HepG2 (cell line): ENCODE results near the gene CEP20. TPM values are rescaled to one million over a fixed set of nuclear protein-coding genes. Genes with fewer than 3 reads are reported as not detected.
A peak's percentile ranks its signal among the peaks of the same experiment; 100 is the strongest.
"Not testable (repeated sequence)": the region's sequence is repeated elsewhere in the genome, so short reads cannot be mapped to it uniquely, and the experiment has no call there.

Experiments used
- ATAC-seq: fragments of 200-7000 bp; cut with Tn5 transposase; 3 replicates; pipeline ENCODE4 v1.9.1; 2020; ENCODE audit warnings: mild to moderate bottlenecking, moderate library complexity
- BruUV-seq: library from RNA; stranded (reverse); fragments of 400-500 nt; replicated peaks from 2 replicates; lab custom pipeline; 2021; lab: Mats Ljungman, UMichigan
- CTCF ChIA-PET: fragments of 300-600 bp; formaldehyde crosslinking; extraction: SDS; loops from one replicate; lab custom pipeline; 2021; ENCODE audit warnings: low total read pairs, inconsistent platforms, low intra/inter-chr PET ratio; lab: Yijun Ruan, JAX
- POLR2A ChIA-PET: fragments of 350-600 bp; sonication (Branson Sonifier 250); formaldehyde crosslinking; loops from one replicate; lab custom pipeline; 2020; ENCODE audit warnings: antibody characterized with exemption, inconsistent platforms; lab: Yijun Ruan, JAX
- DNase-seq: peaks from one replicate; pipeline ENCODE4 v3.0.0-alpha.2; 2015; ENCODE audit warnings: low spot score
- FAIRE-seq: peaks from 3 replicates; lab custom pipeline; 2011; peaks lifted over from hg19 to GRCh38; lab: Jason Lieb, UNC
- H2AFZ ChIP-seq: one replicate; pipeline ENCODE4 v1.6.1; 2011; ENCODE audit warnings: low read length, inconsistent platforms
- H3K27ac ChIP-seq: fragments of 300-600 bp; 3 replicates; pipeline ENCODE4 v1.8.0; 2011; ENCODE audit warnings: mixed run types, mild to moderate bottlenecking, mixed read lengths, low read length, inconsistent platforms; ENCODE audit not compliant: insufficient read depth; ENCODE audit errors: extremely low read length
- H3K27me3 ChIP-seq, 2 experiments: fragments of 200-600 bp in 1 of 2; 2 replicates in 1 of 2; 3 replicates in 1 of 2; pipeline versions ENCODE4 v1.6.0 to v1.8.0; 2011; ENCODE audit warnings: low read length in 2 of 2, mild to moderate bottlenecking in 2 of 2, moderate library complexity in 2 of 2, inconsistent platforms in 1 of 2; ENCODE audit not compliant: insufficient read depth in 2 of 2, control insufficient read depth in 1 of 2
- H3K36me3 ChIP-seq, 2 experiments: fragments of 200-600 bp in 1 of 2; replicated peaks in 1 of 2; 2 replicates in 1 of 2; 3 replicates in 1 of 2; pipeline versions ENCODE4 v1.5.1 to v1.8.0; 2011; ENCODE audit warnings: low read length in 2 of 2, inconsistent platforms in 1 of 2; ENCODE audit not compliant: insufficient read depth in 2 of 2, control insufficient read depth in 1 of 2
- H3K4me1 ChIP-seq: 2 replicates; pipeline ENCODE4 v1.5.1; 2012; ENCODE audit warnings: low read length, inconsistent platforms; ENCODE audit not compliant: insufficient read depth
- H3K4me2 ChIP-seq: 2 replicates; pipeline ENCODE4 v1.6.0; 2011; ENCODE audit warnings: low read depth, low read length, inconsistent platforms
- H3K4me3 ChIP-seq, 3 experiments: fragments of 200-600 bp in 1 of 3; sonication (generic), shearing (Covaris generic) in 1 of 3; replicated peaks in 1 of 3; 2 replicates each; pipeline ENCODE4 v1.5.1; 2011 to 2016; ENCODE audit warnings: low read length in 3 of 3, inconsistent platforms in 2 of 3, low read depth in 2 of 3, mild to moderate bottlenecking in 2 of 3, control low read depth in 1 of 3, mixed read lengths in 1 of 3; ENCODE audit not compliant: insufficient read depth in 1 of 3
- H3K79me2 ChIP-seq: one replicate; pipeline ENCODE4 v1.6.1; 2011; ENCODE audit warnings: low read length, inconsistent platforms; ENCODE audit not compliant: insufficient read depth
- H3K9ac ChIP-seq: 2 replicates; pipeline ENCODE4 v1.6.0; 2011; ENCODE audit warnings: mild to moderate bottlenecking, low read depth, low read length, inconsistent platforms; ENCODE audit not compliant: insufficient read depth
- H3K9me3 ChIP-seq: 2 replicates; pipeline ENCODE4 v1.5.1; 2012; ENCODE audit warnings: mild to moderate bottlenecking, low read length
- H4K20me1 ChIP-seq: 2 replicates; pipeline ENCODE4 v1.6.0; 2011; ENCODE audit warnings: inconsistent platforms, mild to moderate bottlenecking, low read length, moderate library complexity; ENCODE audit not compliant: insufficient read depth
- ARNT ChIP-seq: fragments of 450-650 bp; IDR thresholded peaks from 2 replicates; pipeline ENCODE4 v1.6.1; 2017
- BATF2 ChIP-seq: sonication (generic); formaldehyde crosslinking; IDR thresholded peaks from 2 replicates; pipeline ENCODE4 v1.8.0; 2022; ENCODE audit warnings: mild to moderate bottlenecking, missing genetic modification reagents, moderate library complexity
- HDAC6 ChIP-seq: fragments of 200-600 bp; sonication (generic); IDR thresholded peaks from 2 replicates; pipeline ENCODE4 v1.7.0; 2017; ENCODE audit warnings: mild to moderate bottlenecking, antibody characterized with exemption, low read length, low read depth
- MAFF ChIP-seq: IDR thresholded peaks from 2 replicates; pipeline ENCODE4 v1.6.1; 2011; ENCODE audit warnings: low read depth, low read length, improper control_type of control experiment
- MAFK ChIP-seq, 2 experiments: IDR thresholded peaks in 1 of 2; conservative IDR thresholded peaks in 1 of 2; 2 replicates each; pipeline ENCODE4 v1.6.1; 2011; ENCODE audit warnings: improper control_type of control experiment in 2 of 2, low read length in 2 of 2
- PCBP2 ChIP-seq: fragments of 200-400 bp; formaldehyde crosslinking; optimal IDR thresholded peaks from 2 replicates; pipeline ENCODE3; 2018; ENCODE audit warnings: low read length, low read depth; ENCODE audit not compliant: poor library complexity, severe bottlenecking
- SP4 ChIP-seq: sonication (generic); formaldehyde crosslinking; IDR thresholded peaks from 2 replicates; pipeline ENCODE4 v1.8.1; 2023; ENCODE audit warnings: mild to moderate bottlenecking, missing genetic modification reagents
- SRY ChIP-seq: sonication (generic); formaldehyde crosslinking; IDR thresholded peaks from 2 replicates; pipeline ENCODE4 v1.8.0; 2022; ENCODE audit warnings: mild to moderate bottlenecking, missing genetic modification reagents
- ZNF235 ChIP-seq: sonication (generic); formaldehyde crosslinking; IDR thresholded peaks from 2 replicates; pipeline ENCODE4 v1.8.1; 2023; ENCODE audit warnings: mild to moderate bottlenecking, missing genetic modification reagents, borderline replicate concordance
- ZNF572 ChIP-seq: sonication (generic); formaldehyde crosslinking; IDR thresholded peaks from 2 replicates; pipeline ENCODE4 v1.5.1; 2020; ENCODE audit warnings: mild to moderate bottlenecking, missing genetic modification reagents
- WGBS: methylation state at CpG from one replicate; pipeline ENCODE4 v1.1.6; 2017; ENCODE audit warnings: low lambda C conversion rate; 5-methylcytosine and 5-hydroxymethylcytosine counted together
- in situ Hi-C: cut with HindIII; loops from 2 replicates; pipeline ENCODE4 v1.10.0; 2017; ENCODE audit warnings: low pct_unique_long_range_greater_than_20kb; ENCODE audit not compliant: extremely low pct_ligation_motif_present
- intact Hi-C: fragments of 100-400 bp; cut with micrococcal nuclease; formaldehyde crosslinking; loops from one replicate; pipeline ENCODE4 v1.10.0; 2022; ENCODE audit not compliant: unreplicated experiment
- polyA plus RNA-seq, 8 experiments: library from polyadenylated mRNA; depleted of rRNA in 3 of 8; stranded (reverse) in 7 of 8; unstranded in 1 of 8; fragments of >200 nt; fragmentation: Illumina TruSeq in 4 of 8; extraction: Trizol in 4 of 8; gene quantifications; 2 replicates each; pipeline versions ENCODE4 v1.2.1 to v1.2.3, GENCODE V29; 2011 to 2016; ENCODE audit warnings: low read depth in 4 of 8, missing spikeins in 1 of 8, mixed read lengths in 1 of 8; ENCODE audit not compliant: insufficient read depth in 1 of 8
- total RNA-seq, 5 experiments: library from RNA; depleted of rRNA; stranded (reverse); fragments of >200 nt; fragmentation: Illumina TruSeq; extraction: Trizol; gene quantifications; 2 replicates each; pipeline ENCODE4 v1.2.3, GENCODE V29; 2016; ENCODE audit warnings: low read depth in 1 of 5

Gene CEP20
- total and polyA plus RNA-seq, 2 of the 13 experiments (the other 11 are each of a cell fraction or from before 2014, with no cell fraction given), result 53.0 to 54.1 TPM

- CTCF ChIA-PET, result no interaction called here
- in situ Hi-C loops, result no loop called here
Measured at GRCh38 chr16:15843635-15844279, 44.6 kb downstream of the CEP20 start.

GRCh38 chr16:15839204-15839603, 49.2 kb downstream of the CEP20 start:
- FAIRE-seq, in situ Hi-C loops, H3K9me3 ChIP-seq, H2AFZ ChIP-seq, intact Hi-C loops, BruUV-seq, ATAC-seq, H4K20me1 ChIP-seq, H3K4me2 ChIP-seq, H3K27ac ChIP-seq, CTCF ChIA-PET, H3K9ac ChIP-seq, H3K36me3 ChIP-seq, H3K27me3 ChIP-seq, H3K79me2 ChIP-seq, H3K4me1 ChIP-seq, H3K4me3 ChIP-seq, POLR2A ChIA-PET, DNase-seq: not testable (repeated sequence)
- WGBS, result 62% methylated on average over 8 of the region's 8 CpGs

More at GRCh38 chr16:15843635-15844279, 44.6 kb downstream of the CEP20 start:
- H3K36me3 ChIP-seq, result no peaks in the 10 kb centered on the region
- no peak for FAIRE-seq
- BruUV-seq, result no TSS peak
- no peak overlapping the region for H3K4me2 ChIP-seq
- POLR2A ChIA-PET, result interaction anchor here (0.6 kb wide), 1 partner anchor 216 kb away, joined by 7 read pairs; no protein-coding TSS in a partner anchor
- no peak overlapping the region for H3K4me3 ChIP-seq
- no peaks in the 10 kb centered on the region for H3K9me3 ChIP-seq
- DNase-seq, result no peak
- intact Hi-C loops, result no loop called here
- H3K27ac ChIP-seq, result no peak overlapping the region
- no peak overlapping the region for H2AFZ ChIP-seq
- H3K4me1 ChIP-seq, result peaks cover 10% of the 10 kb centered on the region
- H3K79me2 ChIP-seq, result no peaks in the 10 kb centered on the region
- ATAC-seq, result no peak
- WGBS, result 51% methylated on average over 10 of the region's 10 CpGs
- H3K27me3 ChIP-seq, result peaks cover 3 to 19% of the 10 kb centered on the region in 2 experiments; a peak in 4 of 5 replicates
- no peak overlapping the region for H3K9ac ChIP-seq
- H4K20me1 ChIP-seq, result no peaks in the 10 kb centered on the region
- TF ChIP-seq ZNF572 (no peak), MAFK (conservative IDR thresholded peaks at IDR 0.05 in 1 of 2, IDR thresholded peaks at IDR 0.05 in 1 of 2; ENCODE audit: low read length in 2 of 2) (peak; percentile 24 to 42; a peak in 1 of 4 replicates), SP4 (CRISPR knock-in tag) (no peak), ARNT (no peak), BATF2 (CRISPR knock-in tag) (no peak), ZNF235 (CRISPR knock-in tag) (no peak), MAFF (0 out of 2 replicates have a peak, but pooled peaks have one; percentile 24), PCBP2 (no peak), HDAC6 (no peak), SRY (CRISPR knock-in tag) (no peak)
